HG02973 (cell line): ENCODE measurements around the gene ZNF256.
A peak's percentile ranks its signal among the peaks of the same experiment; 100 is the strongest.

Experiments
- ATAC-seq: cut with Tn5 transposase; IDR thresholded peaks from one replicate; pipeline ENCODE4 v1.9.1; 2021; ENCODE audit warnings: moderate library complexity; ENCODE audit not compliant: unreplicated experiment

Gene ZNF256

GRCh38 chr19:57947419-57948134 is at the start of gene ZNF256:
ZNF256 (minus strand) TSS chr19:57947706; CDS start chr19:57947474, 232 bp downstream.
- ATAC-seq, result peak; percentile 77

- no peak for ATAC-seq
These were observed 45.3 kb upstream of the ZNF256 start for GRCh38 chr19:57992841-57993240.

GRCh38 chr19:57978586-57979289 is 31.2 kb upstream of the ZNF256 start:
- ATAC-seq, result no peak

GRCh38 chr19:57974434-57974833 is 26.9 kb upstream of the ZNF256 start, which contains the start of gene C19orf18:
C19orf18 (minus strand) TSS chr19:57974534; CDS start chr19:57974432, 102 bp downstream.
- no peak for ATAC-seq

GRCh38 chr19:57964761-57965160 is 17.3 kb upstream of the ZNF256 start:
- no peak for ATAC-seq

GRCh38 chr19:57961785-57962184 is 14.3 kb upstream of the ZNF256 start:
- ATAC-seq, result no peak

GRCh38 chr19:57954996-57955395 is 7.5 kb upstream of the ZNF256 start:
- no peak for ATAC-seq

GRCh38 chr19:57949702-57950101 is 2.2 kb upstream of the ZNF256 start:
- no peak for ATAC-seq

GRCh38 chr19:57949296-57949695 is 1.8 kb upstream of the ZNF256 start:
- ATAC-seq, result no peak

- ATAC-seq, result no peak
These were observed 453 bp downstream of the ZNF256 start for GRCh38 chr19:57947088-57947418.

GRCh38 chr19:57946316-57946715 is 1.2 kb downstream of the ZNF256 start:
- ATAC-seq, result no peak

- ATAC-seq, result no peak
These were observed 5.9 kb downstream of the ZNF256 start for GRCh38 chr19:57941593-57941992.

GRCh38 chr19:57935731-57936130 is 11.8 kb downstream of the ZNF256 start:
- no peak for ATAC-seq

GRCh38 chr19:57934820-57935665 is 12.5 kb downstream of the ZNF256 start, which contains the start of gene ZNF418:
ZNF418 (minus strand) TSS chr19:57935402; CDS start chr19:57933822, 1,580 bp downstream.
- no peak for ATAC-seq

GRCh38 chr19:57927587-57927986 is 19.9 kb downstream of the ZNF256 start:
- ATAC-seq, result no peak

GRCh38 chr19:57916168-57916995 is 31.1 kb downstream of the ZNF256 start, which contains the start of gene ZNF417:
ZNF417 (minus strand) TSS chr19:57916592; CDS start chr19:57916411, 181 bp downstream.
- ATAC-seq, result peak; percentile 99

- ATAC-seq, result no peak
These were observed 33.0 kb downstream of the ZNF256 start for GRCh38 chr19:57914531-57914930.

GRCh38 chr19:57907394-57907793 is 40.1 kb downstream of the ZNF256 start:
- no peak for ATAC-seq

GRCh38 chr19:57905258-57905657 is 42.2 kb downstream of the ZNF256 start:
- ATAC-seq, result no peak

- no peak for ATAC-seq
These were observed 43.8 kb downstream of the ZNF256 start for GRCh38 chr19:57903618-57904184.
